GM19099 (cell line): ENCODE measurements around the gene SMCO1.

ENCODE experiments used
- POLR2A ChIP-seq: IDR thresholded peaks from 3 replicates; pipeline ENCODE4 v1.6.1; 2011; ENCODE audit warnings: low read depth; ENCODE audit not compliant: insufficient read length; ENCODE audit errors: extremely low read depth

Gene SMCO1, protein sequence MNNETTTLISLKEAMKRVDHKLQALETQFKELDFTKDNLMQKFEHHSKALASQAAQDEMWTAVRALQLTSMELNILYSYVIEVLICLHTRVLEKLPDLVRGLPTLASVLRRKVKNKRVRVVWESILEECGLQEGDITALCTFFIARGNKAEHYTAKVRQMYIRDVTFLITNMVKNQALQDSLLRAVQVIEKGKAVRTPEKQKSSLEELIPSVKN

DNA sequence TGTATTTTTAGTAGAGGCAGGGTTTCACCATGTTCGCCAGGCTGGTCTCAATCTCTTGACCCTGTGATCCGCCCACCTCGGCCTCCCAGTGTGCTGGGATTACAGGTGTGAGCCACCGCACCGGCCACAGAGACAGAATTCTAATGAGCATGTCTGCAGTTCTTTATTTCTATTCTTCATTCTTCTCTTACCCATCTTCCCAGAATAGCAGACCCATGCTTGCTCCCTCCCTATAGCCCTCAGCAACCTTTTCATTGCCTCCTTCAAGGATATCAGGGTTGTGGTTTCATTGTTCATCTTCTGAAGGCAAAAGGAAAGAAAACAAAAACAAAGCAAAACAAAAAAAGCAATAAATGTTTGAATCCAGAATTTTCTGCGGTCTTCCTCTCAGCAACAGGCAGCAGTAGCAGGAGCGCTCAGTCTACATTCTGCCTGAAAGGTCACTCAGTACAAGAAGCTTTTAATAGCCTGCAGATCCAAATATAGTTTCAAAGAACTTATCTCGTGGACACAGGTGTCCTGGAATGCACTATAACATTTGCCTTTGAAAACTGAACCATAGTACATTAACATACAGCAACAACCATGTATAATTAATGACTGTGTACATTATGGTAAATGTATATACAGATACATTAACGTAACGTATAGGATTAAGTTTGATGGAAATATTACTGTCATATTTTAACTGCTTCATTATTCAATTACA, at the start of gene SMCO1:
SMCO1 (minus strand) TSS at position 434 of the 709 bp plus-strand sequence; CDS start at position 297, 137 bp downstream.
- TF ChIP-seq POLR2A, result no peak

DNA sequence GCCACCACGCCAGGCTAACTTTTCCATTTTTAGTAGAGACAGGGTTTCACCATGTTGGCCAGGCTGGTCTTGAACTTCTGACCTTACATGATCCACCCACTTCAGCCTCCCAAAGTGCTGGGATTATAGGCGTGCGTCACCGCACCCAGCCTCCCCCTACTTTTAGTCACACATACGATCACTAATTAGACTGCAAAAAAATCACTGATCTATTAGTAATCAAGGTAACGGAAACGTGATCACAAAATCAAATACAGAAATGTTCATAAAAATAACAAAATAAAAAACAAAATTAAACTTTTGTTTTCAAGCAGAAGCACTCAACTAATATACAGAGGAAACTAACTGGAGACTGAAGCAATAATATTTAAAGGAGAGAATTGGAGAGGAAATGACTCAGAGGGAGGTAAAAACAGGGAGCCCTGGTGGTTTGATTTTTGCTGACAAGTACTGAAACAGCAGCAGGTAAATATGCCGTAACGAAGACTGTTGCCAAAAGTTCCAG, 48.6 kb upstream of the SMCO1 start:
- no peak for TF ChIP-seq POLR2A

DNA sequence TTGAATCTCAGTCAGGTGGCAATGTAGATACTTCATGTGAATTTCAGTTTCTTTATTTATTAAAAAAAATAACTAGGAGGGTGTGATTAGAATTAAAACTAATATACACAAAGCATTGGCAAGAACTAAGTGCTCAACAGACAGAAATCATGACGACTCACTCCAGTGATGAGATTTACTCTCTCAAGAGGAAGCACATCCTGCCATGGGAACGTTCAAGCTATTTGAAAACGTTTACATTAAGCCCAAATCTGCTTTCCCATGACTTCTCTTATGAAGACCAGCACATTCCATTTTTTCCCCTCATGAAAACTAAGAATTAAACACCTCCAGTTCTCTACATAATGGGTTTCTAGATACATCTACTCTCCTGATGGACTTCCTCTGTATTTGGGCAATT, 44.7 kb upstream of the SMCO1 start:
- no peak for TF ChIP-seq POLR2A

DNA sequence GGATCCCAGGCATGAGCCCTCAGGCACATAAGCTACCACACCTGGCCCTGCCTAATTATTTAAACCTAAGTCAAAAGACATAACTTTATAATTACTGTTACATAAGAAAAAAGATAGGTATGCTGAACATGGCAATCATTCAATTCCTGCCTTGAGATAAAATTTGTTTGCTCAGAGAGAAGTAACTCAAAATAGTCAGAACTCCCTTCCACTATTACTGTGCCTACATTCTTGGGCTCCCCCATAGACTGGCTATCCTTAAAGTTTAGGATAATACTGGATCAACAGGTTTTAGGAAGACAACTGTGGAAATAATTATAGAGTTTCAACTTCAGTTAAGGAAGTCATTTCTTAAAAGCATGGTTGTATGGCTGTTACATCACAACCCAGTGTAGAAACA, 43.3 kb upstream of the SMCO1 start:
- TF ChIP-seq POLR2A, result no peak

DNA sequence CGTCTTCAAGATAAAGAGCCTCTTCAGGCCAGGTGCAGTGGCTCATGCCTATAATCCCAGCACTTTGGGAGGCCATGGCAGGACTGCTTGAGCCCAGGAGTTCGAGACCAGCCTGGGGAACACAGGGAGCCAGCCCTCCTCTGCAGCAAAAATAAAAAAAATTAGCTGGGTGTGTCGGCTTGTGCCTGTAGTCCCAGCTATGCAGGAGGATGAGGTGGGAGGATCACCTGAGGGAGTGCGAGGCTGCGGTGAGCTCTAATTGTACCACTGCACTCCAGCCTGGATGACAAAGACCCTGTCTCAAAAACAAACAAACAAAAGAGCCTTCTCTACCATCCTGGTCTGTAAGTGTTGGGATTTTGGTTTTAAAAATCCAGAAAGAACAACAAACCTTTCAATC, 42.1 kb upstream of the SMCO1 start:
- TF ChIP-seq POLR2A, result no peak

DNA sequence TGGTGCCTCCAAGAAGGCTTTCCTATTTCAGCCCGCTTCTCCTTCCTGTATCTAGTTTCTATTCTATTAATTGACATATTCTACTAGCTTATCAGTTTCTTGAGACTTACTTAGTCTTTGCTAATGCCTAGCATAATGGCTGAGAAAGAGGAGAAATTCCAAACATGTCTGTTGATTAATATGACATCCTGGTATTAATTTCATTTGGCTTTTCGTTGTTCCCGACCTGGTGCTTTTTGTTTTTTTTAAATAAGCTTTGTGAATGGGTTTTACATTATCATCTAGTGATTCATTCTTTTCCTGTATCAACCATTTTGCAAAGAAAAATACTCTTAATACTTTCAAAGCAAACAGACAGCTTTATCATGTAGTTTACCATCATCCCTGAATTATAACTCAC, 40.1 kb upstream of the SMCO1 start:
- no peak for TF ChIP-seq POLR2A

DNA sequence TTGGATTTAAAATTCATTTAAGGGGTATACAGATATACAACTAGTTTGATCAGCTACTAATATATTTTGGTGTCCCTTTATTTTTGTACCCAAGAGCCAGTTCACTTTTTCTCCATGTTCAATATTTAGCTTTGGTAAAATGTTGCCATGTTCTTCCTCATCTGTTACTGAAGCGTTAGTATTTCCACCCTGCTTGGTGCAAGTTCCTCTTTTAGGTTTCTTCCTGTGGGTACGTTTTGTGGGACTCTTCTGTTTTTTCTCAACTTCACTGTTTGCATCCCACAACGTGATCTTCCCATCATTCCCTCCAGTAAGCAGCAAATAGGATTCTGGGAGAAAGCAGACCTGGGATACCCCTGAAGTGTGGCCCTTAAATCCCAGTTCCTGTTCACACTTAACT, 39.1 kb upstream of the SMCO1 start:
- no peak for TF ChIP-seq POLR2A

DNA sequence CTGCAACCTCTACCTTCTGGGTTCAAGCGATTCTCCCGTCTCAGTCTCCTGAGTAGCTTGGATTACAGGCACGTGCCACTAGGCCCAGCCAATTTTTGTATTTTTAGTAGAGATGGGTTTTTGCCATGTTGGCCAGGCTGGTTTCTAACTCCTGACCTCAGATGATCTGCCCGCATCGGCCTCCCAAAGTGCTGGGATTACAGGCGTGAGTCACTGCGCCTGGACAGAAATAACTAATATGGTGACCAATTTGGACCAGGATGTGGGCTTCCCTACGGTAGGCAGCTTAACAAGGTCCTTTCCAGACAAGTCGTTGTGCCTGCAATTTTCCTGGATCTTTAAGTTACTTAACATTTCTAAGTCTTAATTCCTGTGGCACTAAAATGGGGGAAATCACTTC, 38.4 kb upstream of the SMCO1 start:
- no peak for TF ChIP-seq POLR2A

DNA sequence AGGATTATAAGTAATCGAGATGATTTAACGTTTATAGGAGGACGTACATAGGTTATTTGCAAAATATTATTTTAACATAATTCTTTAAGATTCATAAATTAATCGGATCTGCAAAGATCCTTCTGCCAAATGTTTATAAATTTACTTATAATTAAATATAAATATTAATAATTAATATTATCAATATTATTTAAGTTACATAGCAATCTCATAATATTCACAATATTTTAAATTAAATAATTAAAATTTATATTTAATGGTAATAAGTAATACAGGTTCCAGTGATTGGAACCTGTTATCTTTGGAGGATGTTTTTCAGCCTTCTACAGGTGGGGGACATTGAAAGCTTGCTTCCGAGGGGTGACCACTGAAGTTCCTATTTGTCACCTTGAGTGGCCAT, 37.1 kb upstream of the SMCO1 start:
- no peak for TF ChIP-seq POLR2A

DNA sequence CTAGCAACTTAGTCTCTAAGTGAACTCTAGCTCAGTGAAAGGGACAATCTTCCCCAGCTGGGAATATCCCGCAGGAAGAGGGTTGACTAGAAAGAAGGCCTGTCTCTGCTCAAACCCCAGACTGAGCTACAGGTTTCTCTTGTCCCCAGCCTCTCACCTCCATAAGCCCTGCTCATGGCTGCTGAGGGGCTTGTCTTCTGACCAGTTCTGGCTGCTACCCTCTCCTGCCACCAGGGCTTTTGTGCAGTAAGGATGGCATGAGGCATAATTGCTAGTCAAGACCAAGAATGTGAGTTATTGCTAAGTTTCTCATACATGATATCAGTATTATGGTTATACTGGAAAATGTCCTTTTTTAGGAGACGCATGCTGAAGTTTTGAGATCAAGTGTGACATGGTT, 31.9 kb upstream of the SMCO1 start:
- no peak for TF ChIP-seq POLR2A

DNA sequence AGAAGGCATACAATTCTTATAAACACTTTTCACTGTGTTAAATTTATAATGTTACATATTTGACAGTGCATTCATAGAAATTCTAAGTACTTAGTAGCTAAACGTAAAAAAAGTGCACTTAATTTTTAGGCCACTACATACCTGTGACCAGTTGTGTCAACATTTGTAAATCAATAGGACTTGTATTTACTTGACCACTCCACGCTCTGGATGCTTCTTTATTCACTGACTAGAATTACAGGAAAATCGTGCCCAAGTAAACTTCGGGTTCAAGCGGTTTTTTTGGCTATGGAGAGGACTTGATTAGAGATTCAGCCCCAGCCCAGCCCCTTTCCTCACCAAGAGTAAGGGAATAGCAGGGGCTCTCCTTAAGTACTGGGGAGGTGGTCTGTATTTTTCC, 31.4 kb upstream of the SMCO1 start:
- TF ChIP-seq POLR2A, result no peak

DNA sequence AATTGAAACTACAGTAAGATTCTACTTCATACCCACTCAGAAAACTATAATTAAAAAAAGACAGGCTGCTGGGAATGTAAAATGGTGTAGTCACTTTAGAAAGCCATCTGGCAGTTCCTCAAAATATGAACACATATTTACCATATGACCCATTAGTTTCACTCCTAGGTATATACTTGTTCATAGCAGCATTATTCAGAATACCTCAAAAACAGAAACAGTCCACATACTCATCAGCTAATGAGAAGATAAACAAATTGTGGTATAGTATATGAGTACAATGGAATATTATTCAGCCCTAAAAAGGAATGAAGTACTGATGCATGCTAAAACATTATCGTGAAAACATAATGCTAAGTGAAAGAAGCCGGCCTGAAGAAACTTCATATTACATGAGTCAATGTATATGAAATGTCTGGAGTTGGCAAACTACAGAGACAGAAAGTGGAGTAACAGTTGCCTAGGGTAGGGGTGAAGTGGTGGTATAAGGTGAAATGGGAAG, 29.4 kb upstream of the SMCO1 start:
- no peak for TF ChIP-seq POLR2A

DNA sequence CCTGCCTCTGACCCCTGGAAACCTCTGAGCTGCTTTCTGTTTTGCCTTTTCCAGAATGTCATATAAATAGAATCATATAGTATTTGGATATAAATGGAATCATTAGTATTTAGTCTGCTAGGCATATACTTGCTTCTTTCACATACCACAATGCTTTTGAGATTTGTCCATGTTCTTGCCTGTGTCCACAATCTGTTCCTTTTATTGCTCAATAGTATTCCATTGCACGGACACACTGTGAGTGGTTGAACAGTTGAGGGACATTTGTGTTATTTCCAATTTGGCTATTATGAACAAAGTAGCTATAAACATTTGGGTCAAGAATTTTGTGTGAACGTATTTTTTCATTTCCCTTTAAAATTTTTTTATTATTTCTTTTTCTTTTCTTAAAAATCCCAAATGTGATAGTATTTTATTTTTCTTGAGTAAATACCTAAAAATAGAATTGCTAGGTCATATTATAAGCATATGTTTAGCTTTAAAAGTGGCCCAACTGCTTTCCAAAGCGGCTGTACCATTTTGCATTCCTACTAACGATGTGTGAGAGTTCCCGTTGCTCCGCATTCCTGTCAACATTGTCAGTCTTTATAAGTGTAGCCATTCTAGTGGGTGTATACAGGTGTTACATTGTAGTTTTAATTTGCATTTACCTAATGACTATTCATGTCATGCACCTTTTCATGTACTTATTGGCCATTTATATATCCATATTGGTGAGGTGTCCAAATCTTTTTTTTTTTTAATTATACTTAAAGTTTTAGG, 26.7 kb upstream of the SMCO1 start:
- TF ChIP-seq POLR2A, result no peak

DNA sequence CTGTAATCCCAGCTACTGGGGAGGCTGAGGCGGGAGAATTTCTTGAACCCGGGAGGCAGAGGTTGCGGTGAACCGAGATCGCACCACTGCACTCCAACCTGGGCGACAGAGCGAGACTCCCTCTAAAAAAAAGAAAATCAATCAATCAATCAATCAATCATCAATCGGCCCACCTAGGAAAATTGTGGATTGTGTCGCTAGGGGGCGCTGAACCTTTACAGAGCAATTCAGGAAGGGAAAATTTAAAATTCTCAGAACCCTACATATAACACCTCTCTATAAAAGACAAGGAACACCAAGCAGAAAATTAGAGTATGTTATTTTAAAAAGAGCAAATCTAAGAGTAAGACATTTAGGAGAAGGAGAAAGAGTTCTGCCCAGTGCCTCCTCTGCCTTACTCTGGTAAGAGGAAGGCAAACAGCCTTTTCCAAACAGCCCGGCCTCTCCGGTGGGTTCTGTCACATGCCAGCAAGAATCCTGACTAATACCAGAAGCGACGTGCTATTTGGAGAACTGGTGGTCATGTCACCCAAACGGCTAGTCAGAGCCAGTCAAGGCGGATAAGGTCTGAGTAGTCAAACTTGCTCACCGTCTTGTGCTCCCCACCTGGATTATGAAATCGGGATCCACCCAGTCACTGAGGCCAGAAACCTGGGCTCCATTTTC, 22.3 kb upstream of the SMCO1 start:
- no peak for TF ChIP-seq POLR2A

DNA sequence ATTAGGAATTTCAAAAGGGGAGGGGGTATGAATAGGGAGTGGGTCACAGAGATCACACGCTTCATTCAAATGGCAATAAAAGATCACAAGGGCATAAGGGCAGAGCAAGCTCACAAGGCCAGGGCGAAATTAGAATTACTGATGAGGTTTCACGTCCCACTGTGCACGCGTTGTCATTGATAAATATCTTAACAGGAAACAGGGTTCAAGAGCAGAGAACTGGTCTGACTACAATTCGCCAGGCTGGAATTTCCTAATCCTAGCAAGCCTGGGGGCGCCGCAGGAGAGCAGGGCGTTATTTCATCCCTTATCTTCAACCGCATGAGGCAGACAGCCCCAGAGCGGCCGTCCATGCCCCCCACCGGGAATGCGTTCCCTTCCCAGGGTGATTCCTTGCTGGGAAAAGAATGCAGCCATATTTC, 18.1 kb upstream of the SMCO1 start:
- TF ChIP-seq POLR2A, result no peak

DNA sequence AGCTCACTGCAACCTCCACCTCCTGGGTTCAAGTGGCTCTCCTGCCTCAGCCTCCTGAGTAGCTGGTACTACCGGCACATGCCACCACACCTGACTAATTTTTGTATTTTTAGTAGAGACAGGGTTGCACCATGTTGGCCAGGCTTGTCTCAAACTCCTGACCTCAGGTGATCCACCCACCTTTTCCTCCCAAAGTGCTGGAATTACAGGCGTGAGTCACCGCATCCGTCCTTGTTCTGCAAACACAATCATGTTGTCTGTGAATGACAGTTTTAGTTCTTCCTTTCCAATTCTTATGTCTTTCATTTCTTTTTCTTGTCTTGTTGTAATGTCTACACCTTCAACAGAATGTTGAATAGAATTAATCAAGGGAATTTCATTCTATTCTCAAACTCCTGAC, 16.3 kb upstream of the SMCO1 start:
- no peak for TF ChIP-seq POLR2A
